H1 (cell line): ENCODE data around the gene SLC5A2. TPM values are rescaled to one million over a fixed set of nuclear protein-coding genes. Genes with fewer than 3 reads are reported as not detected.

Source experiments
- CTCF ChIA-PET: fragments of 300-600 bp; sonication (Branson Sonifier 250); formaldehyde crosslinking; loops from one replicate; lab custom pipeline; 2021; ENCODE audit not compliant: partially characterized antibody; lab: Charles Lee
- POLR2A ChIA-PET: fragments of 300-600 bp; sonication (Branson Sonifier 250); formaldehyde crosslinking; loops from one replicate; lab custom pipeline; 2021; ENCODE audit warnings: inconsistent platforms; ENCODE audit not compliant: partially characterized antibody; lab: Charles Lee
- DNase-seq, 2 experiments: peaks; one replicate each; pipeline versions ENCODE4 v3.0.0 to v3.0.0-alpha.2; 2010 to 2022; ENCODE audit warnings: low spot score in 2 of 2, low read depth in 1 of 2, mixed read lengths in 1 of 2
- FAIRE-seq: peaks from 2 replicates; lab custom pipeline; 2011; peaks lifted over from hg19 to GRCh38; lab: Jason Lieb, UNC
- H2AFZ ChIP-seq: 2 replicates; pipeline ENCODE4 v1.8.1; 2012; ENCODE audit warnings: low read length, inconsistent platforms
- H2AK5ac ChIP-seq: 2 replicates; pipeline ENCODE4 v1.6.1; 2013; ENCODE audit warnings: low read depth, low read length
- H2BK120ac ChIP-seq: replicated peaks from 2 replicates; pipeline ENCODE3; 2013; ENCODE audit warnings: low read depth, low read length, inconsistent platforms
- H2BK12ac ChIP-seq: 2 replicates; pipeline ENCODE4 v1.6.1; 2013; ENCODE audit warnings: low read depth, low read length
- H2BK15ac ChIP-seq: 2 replicates; pipeline ENCODE4 v1.6.1; 2013; ENCODE audit warnings: low read length
- H2BK20ac ChIP-seq: 2 replicates; pipeline ENCODE4 v1.6.1; 2013; ENCODE audit warnings: low read length
- H2BK5ac ChIP-seq: 2 replicates; pipeline ENCODE4 v1.6.1; 2013; ENCODE audit warnings: low read depth, low read length
- H3K14ac ChIP-seq: 2 replicates; pipeline ENCODE4 v1.6.1; 2013; ENCODE audit warnings: inconsistent platforms; ENCODE audit not compliant: insufficient read length
- H3K18ac ChIP-seq: 2 replicates; pipeline ENCODE4 v1.6.1; 2013; ENCODE audit warnings: low read length; ENCODE audit errors: extremely low read depth
- H3K23ac ChIP-seq: 2 replicates; pipeline ENCODE4 v1.6.1; 2013; ENCODE audit warnings: inconsistent platforms; ENCODE audit not compliant: insufficient read length
- H3K23me2 ChIP-seq: 2 replicates; pipeline ENCODE4 v1.6.1; 2013; ENCODE audit warnings: low read depth, low read length
- H3K27ac ChIP-seq: 2 replicates; pipeline ENCODE4 v1.6.1; 2011; ENCODE audit warnings: low read depth, low read length, inconsistent platforms
- H3K27me3 ChIP-seq, 4 experiments: replicated peaks in 1 of 4; 1 replicate in 1 of 4; 2 replicates in 3 of 4; pipeline versions ENCODE4 v1.6.1 to v1.8.1; 2011 to 2013; ENCODE audit warnings: low read length in 3 of 4, mild to moderate bottlenecking in 3 of 4, inconsistent platforms in 2 of 4, mixed read lengths in 2 of 4, moderate library complexity in 1 of 4; ENCODE audit not compliant: control insufficient read depth in 3 of 4, insufficient read depth in 3 of 4; ENCODE audit errors: extremely low read depth in 1 of 4
- H3K36me3 ChIP-seq, 4 experiments: 2 replicates each; pipeline versions ENCODE4 v1.6.1 to v1.8.1; 2011 to 2013; ENCODE audit warnings: mild to moderate bottlenecking in 4 of 4, low read length in 3 of 4, moderate library complexity in 2 of 4, control low read depth in 1 of 4, inconsistent platforms in 1 of 4; ENCODE audit not compliant: insufficient read depth in 4 of 4, control insufficient read depth in 2 of 4
- H3K4ac ChIP-seq: replicated peaks from 2 replicates; pipeline ENCODE3; 2013; ENCODE audit warnings: low read length, low read depth, mixed read lengths, inconsistent platforms; ENCODE audit not compliant: insufficient read length
- H3K4me1 ChIP-seq, 4 experiments: replicated peaks in 1 of 4; 1 replicate in 1 of 4; 2 replicates in 3 of 4; pipeline versions ENCODE4 v1.6.1 to v1.8.1; 2011 to 2013; ENCODE audit warnings: low read length in 3 of 4, inconsistent platforms in 2 of 4, mixed read lengths in 1 of 4; ENCODE audit not compliant: insufficient read depth in 4 of 4, control insufficient read depth in 3 of 4
- H3K4me2 ChIP-seq, 2 experiments: 2 replicates each; pipeline versions ENCODE4 v1.6.1 to v1.8.1; 2011 to 2013; ENCODE audit warnings: low read depth in 2 of 2, low read length in 2 of 2, control low read depth in 1 of 2, inconsistent platforms in 1 of 2, mild to moderate bottlenecking in 1 of 2; ENCODE audit not compliant: insufficient read depth in 1 of 2
- H3K4me3 ChIP-seq, 4 experiments: fragments of 200-600, 300-600 bp in 1 of 4; sonication (generic), shearing (Covaris generic), sonication (Bioruptor Twin) in 1 of 4; 2 replicates each; pipeline versions ENCODE4 v1.5.1 to v1.8.1; 2011 to 2016; ENCODE audit warnings: low read length in 4 of 4, low read depth in 3 of 4, control low read depth in 2 of 4, inconsistent platforms in 2 of 4, mild to moderate bottlenecking in 2 of 4, mixed read lengths in 1 of 4, moderate library complexity in 1 of 4; ENCODE audit not compliant: insufficient read depth in 2 of 4; ENCODE audit errors: extremely low read depth in 1 of 4
- H3K56ac ChIP-seq: replicated peaks from 2 replicates; pipeline ENCODE3; 2013; ENCODE audit warnings: low read depth, mild to moderate bottlenecking, mixed read lengths, low read length, inconsistent platforms; ENCODE audit not compliant: insufficient read length
- H3K79me1 ChIP-seq: 2 replicates; pipeline ENCODE4 v1.6.1; 2013; ENCODE audit warnings: low read depth, low read length, control low read depth
- H3K79me2 ChIP-seq, 2 experiments: 2 replicates each; pipeline versions ENCODE4 v1.6.1 to v1.8.1; 2012 to 2013; ENCODE audit warnings: low read length in 2 of 2, mild to moderate bottlenecking in 2 of 2, inconsistent platforms in 1 of 2; ENCODE audit not compliant: insufficient read depth in 2 of 2, control insufficient read depth in 1 of 2
- H3K9ac ChIP-seq, 4 experiments: replicated peaks in 1 of 4; 1 replicate in 1 of 4; 2 replicates in 3 of 4; pipeline versions ENCODE4 v1.6.1 to v1.8.1; 2011 to 2013; ENCODE audit warnings: low read depth in 3 of 4, low read length in 3 of 4, control low read depth in 2 of 4, mild to moderate bottlenecking in 2 of 4, moderate library complexity in 2 of 4, inconsistent platforms in 1 of 4; ENCODE audit errors: extremely low read depth in 1 of 4
- H3K9me3 ChIP-seq, 2 experiments: 2 replicates each; pipeline versions ENCODE4 v1.6.1 to v1.8.1; 2012 to 2013; ENCODE audit warnings: mild to moderate bottlenecking in 2 of 2, moderate library complexity in 2 of 2, control low read depth in 1 of 2, inconsistent platforms in 1 of 2, low read depth in 1 of 2, low read length in 1 of 2, mixed read lengths in 1 of 2; ENCODE audit not compliant: insufficient read depth in 2 of 2
- H4K20me1 ChIP-seq, 2 experiments: replicated peaks in 1 of 2; 2 replicates each; pipeline versions ENCODE3 to v1.8.1; 2011 to 2013; ENCODE audit warnings: inconsistent platforms in 2 of 2, low read length in 2 of 2, mild to moderate bottlenecking in 1 of 2; ENCODE audit not compliant: insufficient read depth in 2 of 2, control insufficient read depth in 1 of 2
- H4K5ac ChIP-seq: 2 replicates; pipeline ENCODE4 v1.6.1; 2013; ENCODE audit warnings: low read length, low read depth, mixed read lengths, inconsistent platforms; ENCODE audit not compliant: insufficient read length
- H4K8ac ChIP-seq: 2 replicates; pipeline ENCODE4 v1.8.0; 2013; ENCODE audit warnings: mild to moderate bottlenecking, moderate library complexity, low read length, inconsistent platforms; ENCODE audit not compliant: insufficient read depth; ENCODE audit errors: extremely low read depth
- H4K91ac ChIP-seq: replicated peaks from 2 replicates; pipeline ENCODE3; 2013; ENCODE audit warnings: low read length, mixed read lengths, inconsistent platforms; ENCODE audit not compliant: insufficient read length
- ATF2 ChIP-seq: IDR thresholded peaks from 2 replicates; pipeline ENCODE4 v1.6.1; 2012; ENCODE audit warnings: low read length, inconsistent platforms
- CBX5 ChIP-seq: fragments of 300-800, 300-1000 bp; sonication (generic); IDR thresholded peaks from 2 replicates; pipeline ENCODE4 v1.7.1; 2016; ENCODE audit warnings: antibody characterized with exemption, low read length, low read depth
- CBX8 ChIP-seq: fragments of 300-800, 300-1000 bp; sonication (generic); IDR thresholded peaks from 2 replicates; pipeline ENCODE4 v1.7.1; 2016; ENCODE audit warnings: low read depth, low read length, borderline replicate concordance
- KDM5A ChIP-seq: fragments of 200-600 bp; IDR thresholded peaks from 2 replicates; pipeline ENCODE4 v1.7.1; 2012; ENCODE audit warnings: mild to moderate bottlenecking, low read length, inconsistent platforms, mixed read lengths
- NANOG ChIP-seq: IDR thresholded peaks from 2 replicates; pipeline ENCODE4 v1.6.1; 2011; ENCODE audit warnings: low read length, low read depth, mild to moderate bottlenecking, inconsistent platforms; ENCODE audit not compliant: insufficient read depth, poor library complexity, severe bottlenecking
- PHF8 ChIP-seq: fragments of 200-600 bp; sonication (generic); conservative IDR thresholded peaks from 2 replicates; pipeline ENCODE4 v1.7.1; 2012; ENCODE audit warnings: low read depth, mild to moderate bottlenecking, inconsistent platforms, low read length, moderate library complexity
- RNF2 ChIP-seq: fragments of 200-900, 300-1000 bp; sonication (generic); IDR thresholded peaks from 2 replicates; pipeline ENCODE4 v1.7.1; 2016; ENCODE audit warnings: borderline replicate concordance, low read depth, mild to moderate bottlenecking, antibody characterized with exemption, low read length; ENCODE audit not compliant: poor library complexity, severe bottlenecking; ENCODE audit errors: missing control alignments
- SIX5 ChIP-seq: IDR thresholded peaks from 2 replicates; pipeline ENCODE4 v1.6.1; 2011; ENCODE audit warnings: mild to moderate bottlenecking, low read depth, low read length
- SUZ12 ChIP-seq: fragments of 200-600 bp; sonication (generic); IDR thresholded peaks from 2 replicates; pipeline ENCODE4 v1.6.1; 2012; ENCODE audit warnings: mild to moderate bottlenecking, inconsistent platforms, low read length, moderate library complexity, mixed read lengths
- TCF12 ChIP-seq: IDR thresholded peaks from 2 replicates; pipeline ENCODE4 v1.6.1; 2011; ENCODE audit warnings: low read depth, mild to moderate bottlenecking, low read length
- WGBS, 2 experiments: shearing (Covaris generic) in 1 of 2; methylation state at CpG; one replicate each; pipeline versions ENCODE4 v1.1.6 to v1.1.7; 2013 to 2015; ENCODE audit warnings: low lambda C conversion rate in 2 of 2, mixed read lengths in 2 of 2, inconsistent platforms in 1 of 2, low coverage in 1 of 2, missing lambda C conversion rate in 1 of 2; ENCODE audit not compliant: insufficient replicate concordance in 2 of 2, insufficient coverage in 1 of 2, insufficient read length in 1 of 2; ENCODE audit errors: extremely low coverage in 1 of 2, missing lambda C conversion rate in 1 of 2; 5-methylcytosine and 5-hydroxymethylcytosine counted together
- polyA plus RNA-seq, 7 experiments: library from polyadenylated mRNA; depleted of rRNA in 3 of 7; stranded (reverse) in 5 of 7; unstranded in 2 of 7; fragments of >200 nt in 5 of 7; fragments of 200-250 nt in 2 of 7; gene quantifications; 1 replicate in 5 of 7; 2 replicates in 1 of 7; 4 replicates in 1 of 7; pipeline versions ENCODE4 v1.2.1 to v1.2.3, GENCODE V29; 2011 to 2013; ENCODE audit warnings: missing spikeins in 2 of 7, mixed read lengths in 2 of 7
- total RNA-seq: library from RNA; stranded (reverse); fragmentation: NEBNext Ultra II Directional; extraction: Animal tissue kit (Norgen Biotek cat#: 25700); gene quantifications from 2 replicates; pipeline ENCODE4 v1.2.1, GENCODE V29; 2021

Gene SLC5A2
- total and polyA plus RNA-seq, 2 of the 8 experiments (the other 6 are each of a cell fraction or from before 2014, with no cell fraction given), result 0.56 to 4.4 TPM

GRCh38 chr16:31519759-31520431 lies 37.0 kb downstream of the SLC5A2 start:
- Histone ChIP-seq H4K5ac (no peak overlapping the region), H2BK20ac (no peak overlapping the region), H2BK12ac (no peak overlapping the region), H3K79me2 (no peaks in the 10 kb centered on the region), H3K14ac (no peak overlapping the region), H3K4me3 (no peak overlapping the region), H3K9me3 (no peaks in the 10 kb centered on the region), H4K20me1 (no peaks in the 10 kb centered on the region), H4K91ac (no peak overlapping the region), H3K36me3 (no peaks in the 10 kb centered on the region), H3K18ac (no peak overlapping the region), H3K23ac (no peak overlapping the region), H2BK15ac (no peak overlapping the region), H3K27ac (no peak overlapping the region), H3K4ac (no peak overlapping the region), H3K4me1 (peaks cover 0 to 4% (median 0%) of the 10 kb centered on the region in 4 experiments; a peak in 2 of 7 replicates), H4K8ac (no peak overlapping the region), H2BK120ac (no peak overlapping the region), H3K23me2 (no peaks in the 10 kb centered on the region), H2BK5ac (no peak overlapping the region), H2AFZ (peak overlapping the region; percentile 22; the same call in 1 of the 2 replicates), H2AK5ac (no peak overlapping the region), H3K27me3 (peaks cover 0 to 2% (median 0%) of the 10 kb centered on the region in 4 experiments; a peak in 1 of 7 replicates), H3K4me2 (no peak overlapping the region), H3K79me1 (no peaks in the 10 kb centered on the region), H3K56ac (no peak overlapping the region), H3K9ac (no peak overlapping the region)
- CTCF ChIA-PET, result interaction anchor here (0.9 kb wide), 1 partner anchor 10 kb away, joined by 4 read pairs; no protein-coding TSS in a partner anchor
- FAIRE-seq (no peak), DNase-seq (no peak)
- POLR2A ChIA-PET, result interaction anchor here (0.8 to 1.7 kb wide), 5 partner anchors 9 to 61 kb away, joined by 3 to 6 read pairs (median 4); partner anchors contain the start of genes ARMC5 and RUSF1
- 78% methylated on average over 2 of the region's 2 CpGs; no CpG with 5 or more reads in 1 of the 2 experiments for WGBS, 2 experiments
- TF ChIP-seq TCF12 (no peak), RNF2 (no peak), PHF8 (no peak), SIX5 (no peak), KDM5A (no peak), CBX8 (no peak), CBX5 (no peak), ATF2 (no peak), SUZ12 (no peak), NANOG (no peak)
